Ishikawa (cell line): ENCODE results near the gene ARHGAP44.

Experiments
- CEBPB ChIP-seq: IDR thresholded peaks from 2 replicates; pipeline ENCODE4 v1.6.1; 2012
- CREB1 ChIP-seq: IDR thresholded peaks from 2 replicates; pipeline ENCODE4 v1.6.1; 2012; ENCODE audit warnings: low read depth
- EGR1 ChIP-seq: IDR thresholded peaks from 2 replicates; pipeline ENCODE4 v1.6.1; 2012
- EP300 ChIP-seq: IDR thresholded peaks from 2 replicates; pipeline ENCODE4 v1.6.1; 2012; ENCODE audit warnings: borderline replicate concordance
- FOXM1 ChIP-seq: IDR thresholded peaks from 2 replicates; pipeline ENCODE4 v1.6.1; 2012; ENCODE audit warnings: low read depth, borderline replicate concordance
- NFIC ChIP-seq: IDR thresholded peaks from 2 replicates; pipeline ENCODE4 v1.6.1; 2012
- RAD21 ChIP-seq: IDR thresholded peaks from 2 replicates; pipeline ENCODE4 v1.6.1; 2012; ENCODE audit warnings: low read depth
- TAF1 ChIP-seq: IDR thresholded peaks from 2 replicates; pipeline ENCODE4 v1.6.1; 2012; ENCODE audit warnings: low read depth, mild to moderate bottlenecking
- TCF12 ChIP-seq: IDR thresholded peaks from 2 replicates; pipeline ENCODE4 v1.6.1; 2012; ENCODE audit warnings: low read depth
- TEAD4 ChIP-seq: IDR thresholded peaks from 2 replicates; pipeline ENCODE4 v1.6.1; 2012
- YY1 ChIP-seq: IDR thresholded peaks from 2 replicates; pipeline ENCODE4 v1.6.1; 2012; ENCODE audit warnings: low read depth
- ZBTB7A ChIP-seq: IDR thresholded peaks from 2 replicates; pipeline ENCODE4 v1.6.1; 2012; ENCODE audit warnings: low read depth
- TF ChIP-seq, protein P1 (sequence below): IDR thresholded peaks from 2 replicates; pipeline ENCODE4 v1.6.1; 2012
- TF ChIP-seq, protein P2 (sequence below): IDR thresholded peaks from 2 replicates; pipeline ENCODE4 v1.6.1; 2012
- TF ChIP-seq, protein P3 (sequence below): IDR thresholded peaks from 2 replicates; pipeline ENCODE4 v1.6.1; 2012; ENCODE audit warnings: low read depth, mild to moderate bottlenecking

Gene ARHGAP44

DNA sequence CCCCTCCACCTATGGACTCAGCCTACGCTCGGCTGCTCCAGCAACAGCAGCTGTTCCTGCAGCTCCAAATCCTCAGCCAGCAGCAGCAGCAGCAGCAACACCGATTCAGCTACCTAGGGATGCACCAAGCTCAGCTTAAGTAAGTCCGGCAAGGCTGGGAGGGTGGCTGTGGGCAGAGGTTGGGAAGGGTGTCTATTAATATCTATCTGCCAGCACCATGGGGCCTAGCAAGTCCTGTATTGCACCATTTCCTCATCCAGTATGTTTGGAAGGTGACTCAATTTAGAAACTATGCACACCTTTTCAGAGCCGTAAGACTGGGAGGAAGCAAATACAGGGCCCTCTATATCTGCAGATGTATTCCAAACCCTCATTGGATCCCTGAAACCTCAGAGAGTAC is 45.0 kb upstream of the ARHGAP44 start:
- TF ChIP-seq EGR1 = no peak
- no peak for TF ChIP-seq NFIC
- no peak for TF ChIP-seq CEBPB
- TF ChIP-seq RAD21 = no peak
- no peak for TF ChIP-seq CREB1
- no peak for TF ChIP-seq TEAD4
- TF ChIP-seq, protein P1, sequence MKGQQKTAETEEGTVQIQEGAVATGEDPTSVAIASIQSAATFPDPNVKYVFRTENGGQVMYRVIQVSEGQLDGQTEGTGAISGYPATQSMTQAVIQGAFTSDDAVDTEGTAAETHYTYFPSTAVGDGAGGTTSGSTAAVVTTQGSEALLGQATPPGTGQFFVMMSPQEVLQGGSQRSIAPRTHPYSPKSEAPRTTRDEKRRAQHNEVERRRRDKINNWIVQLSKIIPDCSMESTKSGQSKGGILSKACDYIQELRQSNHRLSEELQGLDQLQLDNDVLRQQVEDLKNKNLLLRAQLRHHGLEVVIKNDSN = no peak
- no peak for TF ChIP-seq YY1
- no peak for TF ChIP-seq TCF12
- TF ChIP-seq, protein P2, sequence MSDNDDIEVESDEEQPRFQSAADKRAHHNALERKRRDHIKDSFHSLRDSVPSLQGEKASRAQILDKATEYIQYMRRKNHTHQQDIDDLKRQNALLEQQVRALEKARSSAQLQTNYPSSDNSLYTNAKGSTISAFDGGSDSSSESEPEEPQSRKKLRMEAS = no peak
- no peak for TF ChIP-seq EP300
- TF ChIP-seq TAF1 = no peak

DNA sequence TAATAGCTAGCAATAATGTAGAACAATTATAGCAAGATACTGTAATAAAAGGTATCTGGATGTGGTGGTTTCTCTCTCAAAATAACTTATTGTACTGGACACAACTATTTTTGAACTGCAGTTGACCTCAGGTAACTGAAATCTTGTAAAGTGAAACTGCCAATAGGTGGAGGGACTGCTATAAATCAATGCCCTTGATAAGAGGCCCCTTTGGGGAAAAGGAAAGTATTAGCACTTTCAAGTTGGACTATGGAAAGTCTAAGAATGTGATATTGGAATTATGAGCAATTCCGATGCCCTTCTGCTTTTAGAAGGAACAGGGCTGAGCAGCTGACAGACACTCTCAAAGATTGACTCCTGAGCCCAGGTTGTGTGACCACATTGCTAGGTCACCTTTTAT is 44.5 kb upstream of the ARHGAP44 start:
- no peak for TF ChIP-seq ZBTB7A
- TF ChIP-seq TAF1 = no peak

DNA sequence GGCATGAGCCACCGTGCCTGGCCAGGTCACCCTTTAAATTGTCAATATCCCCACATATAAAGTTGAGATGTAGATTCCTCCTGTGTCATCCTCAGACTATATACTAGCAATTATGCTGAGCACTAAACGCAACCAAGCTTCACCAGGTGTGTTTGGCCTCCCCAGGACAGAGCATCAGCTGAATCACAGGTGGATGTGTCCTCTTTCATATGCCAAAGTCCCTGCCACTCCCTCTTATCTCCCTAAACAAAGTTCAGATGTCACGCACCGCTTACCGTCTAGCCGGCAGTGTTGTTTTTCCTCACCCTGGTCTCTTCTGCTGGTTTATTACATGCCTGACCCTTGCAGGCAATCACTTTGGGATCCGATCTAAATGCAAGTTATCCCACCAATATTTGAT is 43.8 kb upstream of the ARHGAP44 start:
- TF ChIP-seq EP300 (no peak), CEBPB (no peak), NFIC (no peak), YY1 (no peak), RAD21 (no peak), ZBTB7A (no peak), TEAD4 (no peak), FOXM1 (no peak), TCF12 (no peak)
- TF ChIP-seq, protein P1 = no peak
- TF ChIP-seq, protein P2 = no peak

DNA sequence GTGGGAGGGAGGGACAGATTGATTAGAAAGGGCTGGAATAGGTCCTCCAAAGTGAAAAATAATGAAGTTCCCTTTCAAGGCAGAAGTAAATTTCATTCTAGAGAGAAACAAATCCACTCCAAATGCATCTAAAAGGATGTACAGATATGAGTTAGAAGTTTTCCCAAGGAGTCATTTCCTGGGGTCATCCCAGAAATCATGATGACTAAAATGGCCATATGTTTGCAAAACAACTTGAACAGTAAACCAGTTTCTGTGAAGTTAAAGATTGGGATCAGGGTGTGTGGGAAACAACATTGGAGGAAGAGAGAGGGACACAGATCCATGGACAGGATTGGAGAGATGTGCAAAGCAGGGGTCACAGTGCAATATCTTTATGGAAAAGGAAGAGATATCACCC is 32.5 kb upstream of the ARHGAP44 start:
- TF ChIP-seq YY1 (no peak), RAD21 (no peak), NFIC (no peak), CEBPB (no peak)
- TF ChIP-seq, protein P2 = no peak

DNA sequence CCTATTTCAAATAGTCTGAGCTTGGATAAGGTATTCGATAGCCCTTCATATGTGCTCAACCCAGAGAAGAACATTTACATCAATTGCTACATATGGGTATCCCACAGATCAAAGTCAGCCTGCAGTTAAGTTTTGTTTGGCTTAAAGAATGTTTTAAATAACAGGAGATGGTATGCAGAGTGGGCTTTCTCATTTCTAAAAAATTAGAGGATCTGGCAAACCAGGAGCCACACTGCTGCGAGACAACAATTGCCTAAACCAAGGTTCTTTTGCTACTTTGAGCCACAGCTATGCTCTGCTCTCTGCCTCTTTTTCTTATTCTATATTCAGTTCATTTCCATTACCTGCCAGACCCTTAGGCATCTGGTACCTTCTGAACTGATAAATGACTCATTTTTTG is 30.2 kb upstream of the ARHGAP44 start:
- TF ChIP-seq, protein P3, sequence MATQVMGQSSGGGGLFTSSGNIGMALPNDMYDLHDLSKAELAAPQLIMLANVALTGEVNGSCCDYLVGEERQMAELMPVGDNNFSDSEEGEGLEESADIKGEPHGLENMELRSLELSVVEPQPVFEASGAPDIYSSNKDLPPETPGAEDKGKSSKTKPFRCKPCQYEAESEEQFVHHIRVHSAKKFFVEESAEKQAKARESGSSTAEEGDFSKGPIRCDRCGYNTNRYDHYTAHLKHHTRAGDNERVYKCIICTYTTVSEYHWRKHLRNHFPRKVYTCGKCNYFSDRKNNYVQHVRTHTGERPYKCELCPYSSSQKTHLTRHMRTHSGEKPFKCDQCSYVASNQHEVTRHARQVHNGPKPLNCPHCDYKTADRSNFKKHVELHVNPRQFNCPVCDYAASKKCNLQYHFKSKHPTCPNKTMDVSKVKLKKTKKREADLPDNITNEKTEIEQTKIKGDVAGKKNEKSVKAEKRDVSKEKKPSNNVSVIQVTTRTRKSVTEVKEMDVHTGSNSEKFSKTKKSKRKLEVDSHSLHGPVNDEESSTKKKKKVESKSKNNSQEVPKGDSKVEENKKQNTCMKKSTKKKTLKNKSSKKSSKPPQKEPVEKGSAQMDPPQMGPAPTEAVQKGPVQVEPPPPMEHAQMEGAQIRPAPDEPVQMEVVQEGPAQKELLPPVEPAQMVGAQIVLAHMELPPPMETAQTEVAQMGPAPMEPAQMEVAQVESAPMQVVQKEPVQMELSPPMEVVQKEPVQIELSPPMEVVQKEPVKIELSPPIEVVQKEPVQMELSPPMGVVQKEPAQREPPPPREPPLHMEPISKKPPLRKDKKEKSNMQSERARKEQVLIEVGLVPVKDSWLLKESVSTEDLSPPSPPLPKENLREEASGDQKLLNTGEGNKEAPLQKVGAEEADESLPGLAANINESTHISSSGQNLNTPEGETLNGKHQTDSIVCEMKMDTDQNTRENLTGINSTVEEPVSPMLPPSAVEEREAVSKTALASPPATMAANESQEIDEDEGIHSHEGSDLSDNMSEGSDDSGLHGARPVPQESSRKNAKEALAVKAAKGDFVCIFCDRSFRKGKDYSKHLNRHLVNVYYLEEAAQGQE = no peak
- TF ChIP-seq, protein P2 = no peak
- TF ChIP-seq FOXM1 (no peak), CREB1 (no peak), RAD21 (no peak), EGR1 (no peak), TEAD4 (no peak), NFIC (no peak), YY1 (no peak), CEBPB (no peak), ZBTB7A (no peak), EP300 (no peak)
- TF ChIP-seq, protein P1 = no peak

DNA sequence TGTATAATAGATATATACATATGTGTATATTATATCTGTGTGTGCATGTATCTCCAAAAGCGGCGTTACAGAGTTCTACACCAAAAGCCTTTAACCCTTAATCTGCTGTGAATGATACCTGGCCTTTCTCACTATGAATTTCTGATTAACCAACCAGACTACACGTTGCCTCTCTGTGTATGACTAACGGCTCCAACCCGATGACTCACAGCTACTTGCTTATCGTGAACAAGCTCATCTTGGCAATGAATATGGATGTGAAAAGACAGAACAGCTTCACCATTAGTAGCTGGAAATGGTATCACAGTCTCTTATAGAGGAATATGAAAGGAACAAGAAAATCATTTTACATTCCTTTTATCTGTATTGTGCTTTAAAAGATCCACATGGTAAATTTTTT is 23.8 kb upstream of the ARHGAP44 start:
- TF ChIP-seq TAF1 = no peak

DNA sequence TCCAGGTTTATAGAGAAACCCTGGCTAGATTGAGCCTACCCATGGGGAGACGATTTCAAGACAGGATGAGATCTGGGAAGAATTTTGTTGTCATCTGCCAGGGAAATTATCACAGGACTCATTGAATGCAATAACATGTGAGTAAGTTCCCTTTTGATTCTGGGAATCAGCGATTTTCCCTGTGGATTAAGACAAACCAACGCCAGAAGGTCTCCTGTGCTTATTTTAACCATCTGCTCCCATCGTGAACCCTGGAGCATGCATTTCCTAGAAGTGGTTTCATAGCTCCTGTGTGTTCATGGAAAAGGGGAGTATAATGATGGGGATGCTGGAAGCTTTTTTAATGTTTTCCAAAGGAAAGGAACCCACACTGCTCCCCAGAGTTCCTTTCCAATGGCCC is 21.0 kb upstream of the ARHGAP44 start:
- TF ChIP-seq EP300 = no peak
- TF ChIP-seq, protein P2 = no peak
- no peak for TF ChIP-seq CEBPB
- TF ChIP-seq RAD21 = no peak
- no peak for TF ChIP-seq TCF12
- no peak for TF ChIP-seq CREB1

DNA sequence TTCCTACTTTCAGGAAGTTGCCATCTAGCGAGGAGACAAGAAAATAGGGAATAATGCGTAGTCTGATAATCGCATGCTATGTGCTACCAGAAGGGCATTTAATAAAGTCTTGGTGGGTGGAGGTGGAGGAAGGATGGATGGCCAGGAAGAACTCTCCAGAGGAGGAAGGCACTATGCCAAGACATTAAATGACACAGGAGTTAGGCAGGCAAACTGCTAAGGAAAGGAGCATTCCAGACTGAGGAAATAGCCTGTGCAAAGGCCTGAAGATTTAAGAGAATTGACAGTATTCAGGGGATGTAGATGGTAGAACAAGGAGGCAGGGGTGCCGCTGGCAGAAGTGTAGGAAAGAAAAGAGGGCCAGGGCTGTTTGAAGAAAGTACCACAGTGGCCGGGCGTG is 19.3 kb upstream of the ARHGAP44 start:
- TF ChIP-seq FOXM1 (no peak), ZBTB7A (no peak), CEBPB (no peak), EP300 (no peak), TAF1 (no peak), TEAD4 (no peak), TCF12 (no peak), CREB1 (no peak), YY1 (no peak), RAD21 (no peak)
- TF ChIP-seq, protein P1 = no peak
- TF ChIP-seq, protein P2 = no peak
